Glutamatergic neuron (in vitro differentiated cells): ENCODE data around the gene ABCG1. TPM values are rescaled to one million over a fixed set of nuclear protein-coding genes. Genes with fewer than 3 reads are reported as not detected.
"Not testable (repeated sequence)": the region's sequence is repeated elsewhere in the genome, so short reads cannot be mapped to it uniquely, and the experiment has no call there.

ENCODE experiments used
- DNase-seq: peaks from one replicate; pipeline ENCODE4 v3.0.0; 2022
- H3K27ac Mint-ChIP-seq: one replicate; pipeline ENCODE4 v1.8.0; 2020; ENCODE audit warnings: mild to moderate bottlenecking, mixed read lengths, inconsistent platforms; ENCODE audit not compliant: unreplicated experiment
- H3K27me3 Mint-ChIP-seq: one replicate; pipeline ENCODE4 v1.8.0; 2020; ENCODE audit warnings: mild to moderate bottlenecking, moderate library complexity, mixed read lengths, inconsistent platforms; ENCODE audit not compliant: unreplicated experiment
- H3K36me3 Mint-ChIP-seq: one replicate; pipeline ENCODE4 v1.8.0; 2020; ENCODE audit warnings: mild to moderate bottlenecking, mixed read lengths, inconsistent platforms; ENCODE audit not compliant: unreplicated experiment
- H3K4me1 Mint-ChIP-seq: one replicate; pipeline ENCODE4 v1.8.0; 2020; ENCODE audit warnings: mild to moderate bottlenecking, low read depth, mixed read lengths, inconsistent platforms; ENCODE audit not compliant: unreplicated experiment
- H3K4me3 Mint-ChIP-seq: one replicate; pipeline ENCODE4 v1.8.0; 2020; ENCODE audit warnings: mild to moderate bottlenecking, mixed read lengths, inconsistent platforms; ENCODE audit not compliant: unreplicated experiment
- H3K9me3 Mint-ChIP-seq: one replicate; pipeline ENCODE4 v1.8.0; 2020; ENCODE audit warnings: mild to moderate bottlenecking, moderate library complexity, mixed read lengths, inconsistent platforms; ENCODE audit not compliant: unreplicated experiment
- CTCF ChIP-seq: fragments of 200-600 bp; sonication (generic); IDR thresholded peaks from one replicate; pipeline ENCODE4 v1.5.0; 2021; ENCODE audit not compliant: partially characterized antibody, unreplicated experiment
- total RNA-seq: library from RNA; stranded (reverse); fragmentation: NEBNext Ultra II Directional; extraction: Animal tissue kit (Norgen Biotek cat#: 25700); gene quantifications from one replicate; pipeline ENCODE4 v1.2.1, GENCODE V29; 2021; ENCODE audit not compliant: unreplicated experiment

Gene ABCG1
- total RNA-seq, 1 donor from 2014 or later: 31.9 TPM

- H3K9me3 Mint-ChIP-seq: no peaks in the 10 kb centered on the region
- peak; percentile 52 for DNase-seq
- H3K4me3 Mint-ChIP-seq: no peak overlapping the region
- H3K27ac Mint-ChIP-seq: peak overlapping the region; percentile 73
- H3K27me3 Mint-ChIP-seq: peaks cover 1% of the 10 kb centered on the region
- H3K4me1 Mint-ChIP-seq: peaks cover 2% of the 10 kb centered on the region
- peaks cover 9% of the 10 kb centered on the region for H3K36me3 Mint-ChIP-seq
- TF ChIP-seq CTCF: no peak
Observed at GRCh38 chr21:42174173-42174572, 44.8 kb upstream of the ABCG1 start.

DNA sequence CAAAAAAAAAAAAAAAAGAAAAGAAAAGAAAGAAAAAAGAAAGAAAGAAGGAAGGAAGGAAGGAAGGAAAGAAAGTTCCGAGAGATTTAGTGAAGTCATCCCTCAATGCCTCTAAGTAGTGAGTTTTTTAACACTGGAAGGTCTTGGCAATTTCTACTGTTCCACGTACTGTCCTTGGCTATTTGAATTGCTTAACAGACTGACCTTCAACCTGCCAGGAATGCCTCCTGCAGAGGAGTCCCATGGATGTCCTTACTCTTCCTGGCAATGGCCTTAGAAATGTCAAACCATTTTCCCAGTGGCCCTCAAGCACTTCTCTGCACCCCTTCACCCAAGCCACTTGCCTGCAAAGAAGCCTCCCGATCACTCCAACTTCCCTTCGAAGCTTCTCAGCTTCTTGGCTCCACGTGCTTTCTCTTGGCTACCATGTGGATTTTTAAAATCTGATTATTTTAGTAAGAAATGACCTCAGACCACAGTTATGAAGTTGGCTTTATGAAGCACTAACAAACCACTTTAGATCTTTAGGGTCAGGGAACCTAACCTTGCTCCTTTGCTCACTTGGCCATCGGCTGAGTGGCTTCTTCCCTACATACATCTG, 43.7 kb upstream of the ABCG1 start:
- Mint-ChIP-seq H3K27me3 (peaks cover 1% of the 10 kb centered on the region), H3K27ac (no peak overlapping the region), H3K4me1 (peaks cover 2% of the 10 kb centered on the region), H3K9me3 (no peaks in the 10 kb centered on the region), H3K4me3 (no peak overlapping the region), H3K36me3 (peaks cover 9% of the 10 kb centered on the region)
- no peak for DNase-seq
- no peak for TF ChIP-seq CTCF

DNA sequence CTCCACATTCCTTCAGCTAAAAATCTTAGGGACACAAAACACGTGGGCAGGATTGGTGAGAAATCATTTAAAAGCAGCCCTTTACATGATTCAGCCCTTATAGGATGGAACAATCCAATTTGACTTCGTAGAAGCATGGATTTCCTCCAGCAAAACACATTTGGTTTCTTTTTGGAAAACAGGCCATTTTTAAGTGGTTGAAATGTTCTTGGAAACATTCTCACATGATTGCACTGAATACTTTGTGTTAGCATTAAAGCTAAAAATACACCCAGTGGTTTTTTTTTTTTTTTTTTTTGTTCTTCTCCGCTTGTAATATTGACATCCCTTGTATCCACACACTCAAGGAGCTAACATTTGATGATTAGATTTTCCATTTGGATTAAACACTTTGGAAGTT, 42.1 kb upstream of the ABCG1 start:
- H3K4me1 Mint-ChIP-seq: peaks cover 2% of the 10 kb centered on the region
- H3K27ac Mint-ChIP-seq: no peak overlapping the region
- no peaks in the 10 kb centered on the region for H3K9me3 Mint-ChIP-seq
- no peak for TF ChIP-seq CTCF
- peaks cover 1% of the 10 kb centered on the region for H3K27me3 Mint-ChIP-seq
- H3K4me3 Mint-ChIP-seq: no peak overlapping the region
- DNase-seq: no peak
- H3K36me3 Mint-ChIP-seq: peaks cover 9% of the 10 kb centered on the region

DNA sequence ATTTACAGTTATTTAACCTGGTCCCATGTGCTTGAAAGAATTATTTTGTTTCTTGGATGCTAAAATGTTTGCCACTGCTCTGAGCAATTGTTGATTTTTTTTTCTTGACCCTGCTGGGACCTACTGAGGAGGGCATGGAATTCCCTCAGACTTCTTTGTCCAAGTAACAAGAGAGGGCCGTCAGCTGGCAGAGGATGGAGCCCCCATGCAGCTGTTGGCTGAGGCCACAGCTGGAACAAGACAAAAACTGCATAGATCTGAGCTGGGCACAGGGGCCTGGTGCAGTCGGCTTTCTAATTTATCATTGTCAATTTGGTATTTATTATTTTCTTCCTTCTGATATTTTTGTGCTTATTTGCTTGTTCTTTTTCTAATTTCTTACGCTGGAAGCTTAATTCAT, 39.6 kb upstream of the ABCG1 start:
- TF ChIP-seq CTCF: no peak
- Mint-ChIP-seq H3K36me3 (peaks cover 5% of the 10 kb centered on the region), H3K9me3 (no peaks in the 10 kb centered on the region), H3K4me1 (no peaks in the 10 kb centered on the region), H3K27ac (no peak overlapping the region), H3K27me3 (no peaks in the 10 kb centered on the region), H3K4me3 (no peak overlapping the region)
- no peak for DNase-seq

DNA sequence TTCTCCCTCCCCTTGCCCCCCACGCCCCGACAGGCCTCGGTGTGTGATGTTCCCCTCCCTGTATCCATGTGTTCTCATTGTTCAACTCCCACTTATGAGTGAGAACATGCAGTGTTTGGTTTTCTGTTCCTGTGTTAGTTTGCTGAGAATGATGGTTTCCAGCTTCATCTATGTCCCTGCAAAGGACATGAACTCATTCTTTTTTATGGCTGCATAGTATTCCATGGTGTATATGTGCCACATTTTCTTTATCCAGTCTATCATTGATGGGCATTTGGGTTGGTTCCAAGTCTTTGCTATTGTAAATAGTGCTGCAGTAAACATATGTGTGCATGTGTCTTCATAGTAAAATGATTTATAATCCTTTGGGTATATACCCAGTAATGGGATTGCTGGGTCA, 38.9 kb upstream of the ABCG1 start:
- H3K36me3 Mint-ChIP-seq, H3K27ac Mint-ChIP-seq, H3K9me3 Mint-ChIP-seq, H3K27me3 Mint-ChIP-seq, H3K4me1 Mint-ChIP-seq, DNase-seq, H3K4me3 Mint-ChIP-seq: not testable (repeated sequence)
